Epithelial cell of esophagus (primary cell): Measurements from ENCODE around the gene NPEPL1.

Experiments
- DNase-seq: peaks from one replicate; pipeline ENCODE4 v3.0.0; 2010; ENCODE audit warnings: low read depth
- H3K4me3 ChIP-seq: 2 replicates; pipeline ENCODE4 v1.5.1; 2011; ENCODE audit warnings: mild to moderate bottlenecking, low read length, control low read depth
- TF ChIP-seq, protein P1 (sequence below): IDR thresholded peaks from 2 replicates; pipeline ENCODE4 v1.5.1; 2011; ENCODE audit warnings: low read depth, mild to moderate bottlenecking, low read length, control low read depth, inconsistent platforms; ENCODE audit not compliant: insufficient read depth; ENCODE audit errors: missing control alignments

The NPEPL1 gene

DNA sequence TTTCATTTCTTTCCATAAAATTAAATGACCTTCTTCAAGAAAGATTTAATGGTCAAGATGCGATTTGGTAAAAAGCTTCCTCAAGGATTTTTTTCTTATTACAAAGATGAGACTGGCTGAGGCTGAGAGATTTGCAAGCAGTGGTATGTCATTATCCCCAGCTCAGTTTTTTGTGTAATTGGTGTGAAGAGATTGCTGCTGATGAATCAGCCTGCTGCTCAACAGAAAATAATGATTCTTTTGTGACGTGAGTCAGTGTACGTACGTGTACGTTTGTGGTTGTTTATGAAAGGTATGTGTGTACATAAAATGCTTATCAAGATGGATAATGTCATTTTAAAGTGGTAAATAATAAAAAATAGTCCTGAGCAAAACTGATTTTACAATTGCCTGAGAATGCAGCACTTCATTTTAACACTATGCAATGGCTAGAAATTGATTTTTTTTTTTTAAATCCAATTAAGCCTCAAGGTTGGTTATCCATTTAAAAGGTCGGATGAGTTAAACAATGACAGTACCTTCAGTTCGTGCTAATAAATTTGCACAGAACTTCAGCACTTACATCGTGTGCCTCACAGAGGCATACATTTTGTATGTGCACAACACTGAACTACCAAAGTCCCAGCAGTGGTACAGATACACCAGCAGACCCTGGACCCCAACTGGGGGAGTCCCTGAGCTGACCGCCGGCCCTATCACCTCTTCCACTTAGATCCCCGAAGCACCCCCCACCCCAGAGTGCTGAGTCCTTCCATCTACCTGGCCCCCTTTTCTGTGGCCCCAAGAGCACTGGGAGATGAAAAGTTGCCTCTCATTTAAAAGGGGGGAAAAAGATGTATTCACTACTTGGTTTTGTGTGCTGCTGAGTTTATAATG, 9.7 kb upstream of the NPEPL1 start:
- DNase-seq = peak; percentile 65
- no peak overlapping the region for H3K4me3 ChIP-seq
- TF ChIP-seq, protein P1, sequence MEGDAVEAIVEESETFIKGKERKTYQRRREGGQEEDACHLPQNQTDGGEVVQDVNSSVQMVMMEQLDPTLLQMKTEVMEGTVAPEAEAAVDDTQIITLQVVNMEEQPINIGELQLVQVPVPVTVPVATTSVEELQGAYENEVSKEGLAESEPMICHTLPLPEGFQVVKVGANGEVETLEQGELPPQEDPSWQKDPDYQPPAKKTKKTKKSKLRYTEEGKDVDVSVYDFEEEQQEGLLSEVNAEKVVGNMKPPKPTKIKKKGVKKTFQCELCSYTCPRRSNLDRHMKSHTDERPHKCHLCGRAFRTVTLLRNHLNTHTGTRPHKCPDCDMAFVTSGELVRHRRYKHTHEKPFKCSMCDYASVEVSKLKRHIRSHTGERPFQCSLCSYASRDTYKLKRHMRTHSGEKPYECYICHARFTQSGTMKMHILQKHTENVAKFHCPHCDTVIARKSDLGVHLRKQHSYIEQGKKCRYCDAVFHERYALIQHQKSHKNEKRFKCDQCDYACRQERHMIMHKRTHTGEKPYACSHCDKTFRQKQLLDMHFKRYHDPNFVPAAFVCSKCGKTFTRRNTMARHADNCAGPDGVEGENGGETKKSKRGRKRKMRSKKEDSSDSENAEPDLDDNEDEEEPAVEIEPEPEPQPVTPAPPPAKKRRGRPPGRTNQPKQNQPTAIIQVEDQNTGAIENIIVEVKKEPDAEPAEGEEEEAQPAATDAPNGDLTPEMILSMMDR = no peak

DNA sequence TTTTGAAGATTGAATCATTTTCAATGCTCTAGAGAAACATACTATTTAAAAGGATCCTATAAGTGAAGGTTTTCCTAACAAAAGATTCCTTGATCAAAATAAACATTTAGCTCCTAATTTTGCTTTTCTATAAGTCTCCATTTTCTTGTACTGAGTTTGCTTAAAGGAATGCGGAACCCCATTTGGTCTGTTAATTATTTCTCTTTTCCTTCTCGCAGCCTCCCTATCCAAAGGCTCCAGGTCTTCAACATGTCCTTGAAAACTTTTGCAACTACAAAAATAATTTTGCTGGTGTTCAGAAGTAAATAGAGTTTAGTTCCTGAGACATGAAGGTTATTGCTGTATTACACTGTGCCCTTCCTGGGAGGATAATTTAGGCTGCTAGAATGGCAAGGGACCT, 8.3 kb upstream of the NPEPL1 start:
- H3K4me3 ChIP-seq = no peak overlapping the region
- TF ChIP-seq, protein P1 = no peak
- DNase-seq = no peak

DNA sequence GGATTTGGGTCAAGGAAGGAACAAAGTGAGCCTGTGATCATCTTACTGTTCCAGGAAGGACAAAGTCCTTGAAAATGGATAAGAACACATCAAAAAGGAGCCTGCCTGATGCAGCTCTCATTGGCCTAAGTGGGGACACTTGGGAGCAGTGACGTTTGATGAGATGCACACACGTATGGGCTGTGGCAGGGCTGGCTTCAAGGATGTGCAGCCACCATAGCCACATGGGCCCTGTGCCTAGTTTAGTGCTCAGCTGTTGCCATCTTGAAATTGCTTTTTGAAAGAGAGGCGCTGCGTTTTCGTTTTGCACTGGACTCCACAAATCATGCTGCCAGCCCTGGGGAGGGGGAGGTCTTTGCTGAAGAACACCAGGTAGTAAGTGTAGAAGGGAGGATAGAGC, 6.6 kb upstream of the NPEPL1 start:
- no peak for DNase-seq
- no peak overlapping the region for H3K4me3 ChIP-seq
- TF ChIP-seq, protein P1 = no peak

DNA sequence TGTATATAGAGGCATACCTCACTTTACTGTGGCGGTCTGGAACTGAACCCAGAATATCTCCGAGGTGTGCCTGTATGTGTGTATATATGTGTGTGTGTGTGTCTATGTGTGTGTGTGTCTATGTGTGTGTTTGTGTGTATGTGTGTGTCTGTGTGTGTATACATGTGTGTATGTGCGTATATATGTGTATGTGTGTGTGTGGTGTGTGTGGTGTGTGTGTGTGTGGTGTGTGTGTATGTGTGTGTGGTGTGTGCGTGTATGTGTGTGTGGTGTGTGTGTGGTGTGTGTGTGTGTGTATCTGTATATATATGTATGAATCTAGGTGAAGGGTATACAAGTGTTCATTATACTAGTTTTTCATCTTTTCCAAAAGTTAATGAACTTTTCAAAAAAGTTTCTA, 4.2 kb upstream of the NPEPL1 start:
- no peak overlapping the region for H3K4me3 ChIP-seq
- no peak for DNase-seq
- TF ChIP-seq, protein P1 = no peak

DNA sequence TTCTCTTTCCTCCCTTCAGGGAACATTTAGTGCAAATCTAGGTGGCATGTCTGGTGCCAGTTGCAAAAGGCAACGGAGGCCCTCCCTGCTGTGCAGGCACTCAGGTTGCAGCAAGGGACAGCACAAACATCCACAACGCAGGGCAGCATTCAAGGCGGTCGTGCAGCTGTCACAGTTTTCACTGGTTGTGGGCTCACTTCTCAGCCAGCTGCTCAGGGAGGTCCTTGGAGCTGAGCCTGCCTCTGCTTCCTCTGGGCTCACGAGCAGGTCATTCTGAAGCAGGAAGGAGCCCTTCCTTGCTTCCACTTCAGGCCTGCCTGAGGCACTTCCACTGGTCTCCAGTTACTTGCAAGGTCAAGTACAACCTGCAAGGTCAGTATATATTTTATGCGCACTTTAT, 3.8 kb upstream of the NPEPL1 start:
- H3K4me3 ChIP-seq = no peak overlapping the region
- TF ChIP-seq, protein P1 = no peak
- no peak for DNase-seq

DNA sequence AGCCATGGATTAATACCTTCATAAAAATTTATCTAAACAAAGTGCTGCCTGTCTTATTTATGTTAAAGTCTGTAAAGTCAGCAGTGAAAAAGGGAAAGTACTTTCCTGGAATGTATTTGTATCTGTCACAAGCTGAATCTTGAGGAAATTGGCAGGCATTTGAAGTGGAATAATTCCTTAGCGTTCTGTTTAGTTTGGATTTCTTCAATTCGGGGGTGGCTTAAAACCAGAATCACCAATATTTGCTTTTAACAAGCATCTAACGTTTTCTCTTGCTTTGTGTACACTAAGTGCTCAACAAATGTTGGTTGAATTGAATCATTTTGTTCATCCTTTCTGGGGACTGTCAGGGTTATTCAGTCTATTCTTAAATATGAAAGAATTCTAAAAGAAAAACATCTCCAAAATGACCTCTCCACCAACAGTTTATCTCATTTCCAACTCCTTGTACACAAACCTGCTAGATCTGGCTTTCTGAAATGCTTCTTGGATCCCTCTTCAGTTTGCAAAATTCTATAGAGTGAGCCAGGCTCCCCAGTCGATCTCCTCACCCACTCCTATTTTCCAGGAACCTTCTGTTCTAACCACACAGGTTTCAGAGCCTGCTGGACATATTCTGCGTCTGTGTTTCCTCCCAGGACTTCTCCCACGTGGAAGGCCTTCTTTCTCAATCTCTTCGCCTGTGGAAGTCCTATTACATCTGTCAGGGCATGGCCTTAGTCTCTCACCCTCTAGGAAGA, 2.0 kb upstream of the NPEPL1 start:
- H3K4me3 ChIP-seq = no peak overlapping the region
- TF ChIP-seq, protein P1 = no peak
- DNase-seq = no peak
